HG03159 (cell line): ENCODE results near the gene NLRP1.

Source experiments
- ATAC-seq: cut with Tn5 transposase; IDR thresholded peaks from one replicate; pipeline ENCODE4 v1.9.1; 2021; ENCODE audit warnings: mild to moderate bottlenecking, moderate library complexity; ENCODE audit not compliant: unreplicated experiment

Gene NLRP1

DNA sequence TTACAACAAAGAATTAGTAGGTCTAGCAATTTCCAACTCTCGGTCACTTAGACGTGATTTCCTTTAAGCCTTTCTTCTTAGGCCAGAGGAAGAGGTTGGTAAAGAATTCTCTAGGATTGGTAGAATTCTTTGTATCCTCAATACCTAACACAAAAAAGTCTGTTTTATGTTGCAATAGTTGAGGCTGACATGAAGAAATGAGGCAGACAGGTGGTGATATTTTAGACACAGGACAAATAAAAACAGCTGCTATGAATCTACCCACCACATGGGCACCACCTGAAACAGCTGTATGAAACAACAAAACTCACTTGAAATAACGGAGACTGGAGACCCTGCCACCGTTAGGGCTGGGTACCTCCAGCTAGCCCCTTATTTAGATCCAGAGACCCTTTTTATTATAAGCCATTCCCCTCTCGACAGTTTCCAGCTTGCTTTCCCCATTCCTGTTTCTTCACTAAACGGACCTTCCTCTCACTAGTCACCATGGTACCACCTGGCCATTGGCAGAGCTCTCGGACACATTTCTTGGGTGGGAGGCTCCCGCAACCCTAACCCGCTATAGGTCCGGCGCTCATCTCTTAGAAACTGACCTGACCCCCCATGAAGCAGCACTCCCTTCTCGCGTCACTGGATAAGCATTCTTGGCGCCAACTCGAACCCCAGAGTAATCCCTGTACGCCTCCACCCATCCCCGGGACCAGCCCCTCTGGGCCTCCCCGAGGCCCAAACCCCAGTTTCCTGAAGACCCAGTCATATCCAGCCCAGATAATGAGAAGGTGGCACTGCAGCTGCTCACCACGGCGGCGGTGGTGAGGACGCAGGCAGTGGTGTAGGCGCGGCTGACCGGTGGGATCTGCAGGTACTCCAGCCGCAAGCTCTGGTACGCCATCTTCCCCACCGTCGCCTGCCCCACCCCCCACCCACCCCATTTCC lies 98.8 kb downstream of the NLRP1 start, which contains the start of gene DERL2:
TSS of gene DERL2 (minus strand) at position 909 of the 936 bp plus-strand sequence. CDS start at position 892, 17 bp downstream.
- no peak for ATAC-seq

DNA sequence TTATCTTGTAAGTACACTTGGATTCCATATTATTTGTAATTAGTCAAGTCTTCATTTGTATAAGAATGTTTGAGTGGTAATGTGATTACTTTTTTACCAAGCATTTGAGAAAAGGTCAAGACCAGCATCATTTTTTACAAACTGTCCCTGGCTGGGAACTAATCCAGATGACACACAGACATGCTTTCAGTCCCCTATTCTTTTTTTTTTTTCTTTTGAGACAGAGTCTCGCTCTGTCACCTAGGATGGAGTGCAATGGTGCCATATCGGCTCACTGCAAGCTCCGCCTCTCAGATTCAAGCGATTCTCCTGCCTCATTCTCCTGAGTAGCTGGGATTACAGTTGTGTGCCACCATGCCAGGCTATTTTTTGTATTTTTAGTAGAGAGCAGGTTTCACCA lies 102.9 kb downstream of the NLRP1 start:
- no peak for ATAC-seq

- no peak for ATAC-seq
Observed at GRCh38 chr17:5480962-5481361, 103.3 kb downstream of the NLRP1 start.

DNA sequence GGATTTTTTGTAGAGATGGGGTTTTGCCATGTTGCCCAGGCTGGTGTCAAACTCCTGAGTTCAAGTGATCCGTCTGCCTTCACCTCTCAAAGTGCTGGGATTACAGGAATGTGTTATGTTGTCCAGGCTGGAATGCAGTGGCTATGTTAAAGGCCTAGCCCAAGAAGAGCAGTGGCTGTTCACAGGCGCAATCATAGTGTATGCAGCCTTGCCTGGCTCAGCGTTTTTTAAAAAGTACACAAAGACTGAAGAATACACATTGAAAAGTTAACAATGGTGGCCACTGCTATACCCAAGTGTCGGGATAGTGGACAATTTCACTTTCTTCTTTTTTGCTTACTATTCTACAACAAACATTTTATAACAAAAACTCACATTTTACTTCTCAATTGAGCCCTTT lies 105.3 kb downstream of the NLRP1 start:
- ATAC-seq: no peak

DNA sequence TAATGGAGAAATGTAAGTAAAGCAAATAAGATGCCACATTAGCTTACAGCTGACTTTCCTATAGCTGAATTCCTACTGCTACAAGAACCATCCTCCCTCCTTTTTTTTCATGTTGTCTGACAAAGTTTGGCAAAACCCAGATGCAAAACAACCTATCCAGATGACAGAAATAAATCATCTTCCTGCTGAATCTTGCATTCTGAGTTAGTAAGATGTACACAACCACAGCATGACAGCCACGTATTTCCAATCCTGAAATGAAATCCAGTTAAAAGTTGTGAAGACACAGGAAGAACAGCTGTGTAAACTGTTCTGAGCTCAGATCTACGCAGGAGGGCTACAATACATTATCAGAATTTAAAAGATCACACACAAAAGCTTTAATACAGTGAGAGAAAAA lies 110.4 kb downstream of the NLRP1 start:
- no peak for ATAC-seq

DNA sequence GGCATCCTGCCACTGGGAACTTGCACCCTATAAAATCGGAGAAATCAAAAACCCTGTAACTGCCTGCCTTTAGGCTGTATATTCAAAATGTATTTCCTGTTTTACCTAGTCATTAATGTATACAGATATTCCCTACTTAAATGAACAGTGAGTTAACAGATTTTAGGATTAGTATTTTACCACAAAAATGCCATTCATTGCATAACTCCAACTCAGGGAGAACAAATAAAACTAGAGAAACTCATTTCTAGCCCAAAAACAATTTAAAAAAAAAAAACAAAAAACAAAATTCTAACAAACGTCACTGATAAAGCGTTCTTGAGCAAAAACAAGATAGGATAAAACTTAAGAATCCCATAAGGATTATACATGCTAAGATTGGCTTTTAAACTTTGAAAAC lies 111.8 kb downstream of the NLRP1 start:
- no peak for ATAC-seq

DNA sequence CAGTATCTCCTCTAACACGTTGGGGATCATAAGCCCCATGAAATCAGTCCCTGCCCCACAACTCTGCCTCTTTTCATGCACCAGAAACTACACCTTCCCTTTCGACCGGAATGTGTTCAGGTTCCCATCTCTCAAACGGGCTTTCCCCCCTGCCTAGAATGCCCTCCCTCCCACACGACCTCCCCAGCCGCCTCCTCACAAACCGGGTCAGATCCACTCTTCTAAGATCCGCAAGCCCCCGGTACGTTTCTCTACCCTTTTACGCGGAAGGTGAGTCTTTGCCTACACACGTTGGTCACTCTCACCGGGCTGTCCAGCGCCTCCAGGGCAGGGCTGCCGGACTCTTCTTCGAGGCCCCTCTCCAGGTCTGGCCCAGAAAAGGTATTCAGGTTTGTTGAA lies 116.2 kb downstream of the NLRP1 start:
- peak; percentile 21 for ATAC-seq

DNA sequence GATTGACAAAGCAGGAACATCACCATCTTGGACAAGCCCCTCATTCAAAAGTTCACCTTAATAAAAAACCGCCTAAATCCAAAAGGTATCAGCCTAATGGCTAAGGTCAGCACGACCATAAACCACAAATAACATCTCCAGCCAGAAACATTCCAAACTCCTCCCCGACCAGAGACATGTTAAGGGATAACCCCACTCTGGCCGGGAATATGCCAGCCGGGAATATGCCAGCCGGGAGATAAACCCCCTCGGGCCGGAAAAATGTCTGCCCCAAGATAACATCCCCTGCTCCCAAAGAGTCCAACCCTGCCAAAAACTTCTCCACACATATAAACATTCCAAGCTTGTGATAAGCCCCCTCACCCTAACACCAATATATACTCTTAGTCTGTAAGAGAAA lies 116.9 kb downstream of the NLRP1 start:
- ATAC-seq: no peak

DNA sequence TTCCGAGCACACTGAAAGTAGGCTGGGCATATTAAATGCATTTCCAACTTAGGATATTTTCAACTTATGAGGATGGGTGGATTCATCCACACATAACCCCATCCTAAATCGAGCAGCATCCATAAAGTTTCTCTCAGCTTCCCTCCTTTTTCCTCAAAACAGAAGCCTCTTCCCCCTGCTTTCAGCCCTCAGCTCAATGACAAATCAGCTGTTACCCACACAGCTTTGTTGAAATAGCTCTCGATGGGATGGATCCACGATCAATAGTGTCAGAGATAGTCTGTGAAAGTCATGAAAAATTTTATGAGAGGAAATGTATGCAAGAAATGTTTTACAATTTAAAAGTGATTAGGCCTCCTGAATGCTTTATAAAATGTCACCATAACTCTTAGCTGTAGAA lies 118.0 kb downstream of the NLRP1 start:
- no peak for ATAC-seq

DNA sequence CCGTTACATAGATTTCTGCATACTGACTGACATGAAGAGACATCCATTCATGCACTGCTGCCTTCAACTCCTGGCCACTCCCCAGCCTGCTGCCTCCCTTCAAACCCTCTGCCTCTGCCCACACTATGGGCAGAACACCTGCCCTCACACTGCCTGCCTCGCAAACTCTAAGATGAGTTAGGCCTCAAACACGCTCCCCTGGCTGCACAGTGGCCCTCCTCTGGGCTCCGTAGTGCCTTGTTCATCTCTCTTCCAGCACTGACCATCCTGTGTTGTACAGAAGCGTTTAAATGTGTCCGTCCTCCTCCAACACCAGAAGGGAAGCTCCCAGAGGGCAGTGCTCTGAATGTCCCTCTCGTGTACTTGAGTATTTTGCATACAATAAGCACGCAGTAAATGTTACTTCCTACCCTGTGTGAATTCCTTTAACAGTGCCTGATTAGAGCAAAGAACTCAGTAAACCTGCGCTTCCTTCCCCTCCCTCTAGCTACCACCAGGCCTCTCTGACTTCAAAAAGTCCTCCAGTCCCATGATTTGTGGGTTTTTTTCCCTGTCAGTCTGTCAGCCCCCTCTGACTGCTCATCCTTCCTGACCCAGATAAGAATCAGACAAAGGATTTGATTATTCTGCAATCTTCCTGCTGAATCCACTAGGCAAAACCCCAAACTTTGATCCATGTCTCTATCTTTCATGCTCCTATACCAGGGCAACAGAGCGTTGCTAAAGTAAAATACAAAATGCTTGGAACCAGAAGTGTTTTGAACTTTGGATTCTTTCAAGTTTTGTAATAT lies 119.4 kb downstream of the NLRP1 start:
- ATAC-seq: no peak
